Common myeloid progenitor, CD34-positive (primary cell): Measurements from ENCODE around the gene COL4A3.

ENCODE experiments used
- CTCF ChIA-PET: fragments of 350-600 bp; sonication (Branson Sonifier 250); formaldehyde crosslinking; loops from one replicate; lab custom pipeline; 2021; ENCODE audit warnings: antibody characterized with exemption; lab: Charles Lee
- POLR2A ChIA-PET: fragments of 350-600 bp; sonication (Branson Sonifier 250); formaldehyde crosslinking; loops from one replicate; lab custom pipeline; 2021; ENCODE audit warnings: antibody characterized with exemption; lab: Charles Lee
- DNase-seq, 3 donors: peaks; one replicate each; pipeline versions ENCODE4 v3.0.0 to v3.0.0-alpha.2; 2013
- H3K27ac ChIP-seq, 2 experiments: 1 replicate in 1 of 2; 2 replicates in 1 of 2; pipeline ENCODE4 v1.7.0; 2013; ENCODE audit warnings: inconsistent platforms in 2 of 2, low read length in 2 of 2, mild to moderate bottlenecking in 2 of 2, low read depth in 1 of 2, moderate library complexity in 1 of 2; ENCODE audit not compliant: severe bottlenecking in 2 of 2, insufficient read depth in 1 of 2, poor library complexity in 1 of 2
- H3K27me3 ChIP-seq, 5 experiments: replicated peaks in 2 of 5; 1 replicate in 3 of 5; 2 replicates in 2 of 5; pipeline versions ENCODE4 v1.6.1 to v1.7.0; 2013; ENCODE audit warnings: low read length in 4 of 5, mild to moderate bottlenecking in 2 of 5, moderate library complexity in 2 of 5, inconsistent platforms in 1 of 5; ENCODE audit not compliant: insufficient read depth in 5 of 5, control insufficient read depth in 4 of 5
- H3K36me3 ChIP-seq, 4 experiments: 1 replicate in 2 of 4; 2 replicates in 2 of 4; pipeline versions ENCODE4 v1.6.1 to v1.7.0; 2013; ENCODE audit warnings: low read length in 3 of 4, control low read depth in 1 of 4, mild to moderate bottlenecking in 1 of 4; ENCODE audit not compliant: control insufficient read depth in 4 of 4, insufficient read depth in 4 of 4
- H3K4me1 ChIP-seq, 4 experiments: 1 replicate in 3 of 4; 2 replicates in 1 of 4; pipeline versions ENCODE4 v1.6.1 to v1.7.1; 2013; ENCODE audit warnings: low read length in 3 of 4, mild to moderate bottlenecking in 3 of 4, control low read depth in 1 of 4, inconsistent platforms in 1 of 4, moderate library complexity in 1 of 4; ENCODE audit not compliant: control insufficient read depth in 4 of 4, insufficient read depth in 4 of 4; ENCODE audit errors: control extremely low read depth in 1 of 4
- H3K4me3 ChIP-seq, 7 experiments: 1 replicate in 4 of 7; 2 replicates in 3 of 7; pipeline versions ENCODE4 v1.5.1 to v1.7.0; 2013; ENCODE audit warnings: mild to moderate bottlenecking in 7 of 7, low read length in 6 of 7, moderate library complexity in 6 of 7, inconsistent platforms in 2 of 7, low read depth in 2 of 7, control low read depth in 1 of 7; ENCODE audit not compliant: insufficient read depth in 4 of 7, control insufficient read depth in 1 of 7; ENCODE audit errors: extremely low read depth in 1 of 7
- H3K9me3 ChIP-seq, 5 experiments: 1 replicate in 4 of 5; 2 replicates in 1 of 5; pipeline versions ENCODE4 v1.6.1 to v1.7.1; 2013; ENCODE audit warnings: low read length in 4 of 5, mild to moderate bottlenecking in 2 of 5, inconsistent platforms in 1 of 5, low read depth in 1 of 5, moderate library complexity in 1 of 5; ENCODE audit not compliant: control insufficient read depth in 4 of 5, insufficient read depth in 2 of 5; ENCODE audit errors: control extremely low read depth in 1 of 5
- WGBS: methylation state at CpG from one replicate; pipeline ENCODE4 v1.1.5; 2013; ENCODE audit not compliant: insufficient coverage; 5-methylcytosine and 5-hydroxymethylcytosine counted together

COL4A3 gene

DNA sequence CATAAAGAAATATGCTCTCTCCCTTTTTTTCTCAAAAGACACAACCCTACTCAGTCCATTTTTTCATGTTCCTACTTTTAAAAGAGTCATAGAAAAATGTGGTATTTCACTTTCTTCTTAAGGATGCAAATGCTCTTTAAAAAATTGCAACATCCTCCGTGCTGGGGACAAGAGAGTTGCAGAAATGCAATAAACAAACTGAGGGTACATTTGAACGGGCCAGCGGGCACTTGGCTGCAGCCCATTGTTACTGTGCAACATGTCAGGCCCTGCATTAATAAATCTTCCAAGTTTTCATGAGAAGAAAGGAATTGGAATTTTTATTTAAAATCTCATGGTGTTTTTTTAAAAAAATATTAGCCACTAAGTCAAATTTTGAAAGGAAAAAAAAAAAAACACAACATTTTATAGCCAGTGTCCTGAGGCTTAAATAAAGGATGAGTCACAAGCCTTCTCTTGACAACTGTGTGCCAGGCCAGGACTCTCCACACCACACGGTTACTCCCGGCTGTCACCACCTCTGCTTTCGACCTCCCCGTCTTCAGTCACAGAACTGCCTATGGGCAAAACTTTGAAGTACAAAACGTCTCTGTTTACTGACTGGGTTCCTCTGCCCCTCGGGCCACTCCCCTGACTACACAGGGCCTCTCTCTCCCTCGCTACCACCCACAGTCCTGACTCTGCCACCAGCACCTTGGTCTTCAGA, 103.1 kb downstream of the COL4A3 start:
- H3K36me3 ChIP-seq: no peaks in the 10 kb centered on the region
- DNase-seq: no peak
- H3K27ac ChIP-seq: no peak overlapping the region
- ChIA-PET POLR2A (no interaction called here), CTCF (no interaction called here)
- H3K27me3 ChIP-seq: no peaks in the 10 kb centered on the region
- no peak overlapping the region for H3K4me3 ChIP-seq
- 100% methylated on average over 7 of the region's 10 CpGs for WGBS
- H3K9me3 ChIP-seq: no peaks in the 10 kb centered on the region
- H3K4me1 ChIP-seq: no peaks in the 10 kb centered on the region

DNA sequence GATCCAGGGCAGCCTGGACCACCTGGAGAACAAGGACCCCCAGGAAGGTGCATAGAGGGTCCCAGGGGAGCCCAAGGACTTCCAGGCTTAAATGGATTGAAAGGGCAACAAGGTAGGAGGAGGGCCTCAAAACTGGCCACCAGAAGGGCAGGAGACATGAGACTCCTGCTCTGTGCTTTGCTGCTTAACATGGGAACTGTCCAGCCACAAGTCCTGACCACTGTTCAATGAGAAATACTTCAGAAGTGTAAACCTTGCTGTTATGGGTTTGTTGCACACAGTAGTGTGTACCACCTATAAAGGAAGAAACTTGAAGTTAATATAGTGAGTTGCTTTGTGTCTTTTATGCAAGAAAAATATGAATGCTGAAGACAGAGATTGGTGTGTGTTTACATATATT, 116.5 kb downstream of the COL4A3 start:
- H3K4me3 ChIP-seq: no peak overlapping the region
- H3K36me3 ChIP-seq: no peaks in the 10 kb centered on the region
- DNase-seq: no peak
- peaks cover 0 to 4% (median 0%) of the 10 kb centered on the region in 5 experiments for H3K9me3 ChIP-seq
- no peaks in the 10 kb centered on the region for H3K27me3 ChIP-seq
- no peaks in the 10 kb centered on the region for H3K4me1 ChIP-seq
- H3K27ac ChIP-seq: no peak overlapping the region
- POLR2A ChIA-PET: no interaction called here
- CTCF ChIA-PET: no interaction called here

DNA sequence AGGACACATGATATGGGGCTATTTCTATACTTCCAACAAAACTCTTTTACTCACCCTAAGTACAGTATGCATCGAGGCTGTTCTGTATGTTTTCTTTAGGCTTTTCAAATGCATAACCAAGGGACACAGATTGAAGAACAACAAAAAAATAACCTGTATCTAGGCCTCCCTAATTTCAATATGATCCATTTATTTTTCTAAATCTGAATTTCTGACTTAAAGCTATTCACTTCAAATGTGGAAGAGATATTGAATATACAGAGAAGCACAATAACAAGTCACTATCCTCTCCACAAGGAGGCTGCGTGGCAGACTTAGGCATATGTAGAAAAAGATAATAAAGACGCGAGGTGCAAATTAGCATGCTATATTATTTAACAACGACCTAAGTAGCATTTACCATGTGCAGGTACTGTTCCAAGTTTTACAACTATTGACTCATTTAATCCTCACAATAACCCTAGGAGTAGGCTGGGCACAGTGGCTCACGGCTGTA, 121.4 kb downstream of the COL4A3 start:
- 100% methylated on average over 3 of the region's 6 CpGs for WGBS
- POLR2A ChIA-PET: no interaction called here
- Histone ChIP-seq H3K9me3 (peaks cover 0 to 4% (median 0%) of the 10 kb centered on the region in 5 experiments), H3K36me3 (no peaks in the 10 kb centered on the region), H3K27me3 (no peaks in the 10 kb centered on the region), H3K4me1 (no peaks in the 10 kb centered on the region), H3K4me3 (no peak overlapping the region), H3K27ac (no peak overlapping the region)
- CTCF ChIA-PET: no interaction called here
- DNase-seq: no peak

DNA sequence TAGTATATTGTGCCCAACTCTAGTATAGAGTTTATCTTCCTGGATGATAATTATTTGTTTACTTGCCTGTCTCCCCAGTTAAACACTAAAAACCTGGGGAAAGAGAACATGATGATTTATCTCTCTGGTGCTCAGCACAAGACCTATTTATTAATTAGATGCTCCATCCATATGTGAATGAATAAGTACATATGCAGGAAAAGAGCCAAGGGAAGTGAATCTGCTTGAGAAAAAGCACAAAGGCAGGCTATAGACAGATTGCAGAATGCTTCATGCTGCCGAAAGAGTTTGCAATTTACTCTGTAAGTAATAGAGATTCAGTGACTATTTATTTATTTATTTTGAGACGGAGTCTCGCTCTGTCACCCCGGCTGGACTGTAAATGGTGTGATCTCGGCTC, 123.3 kb downstream of the COL4A3 start:
- H3K4me3 ChIP-seq: no peak overlapping the region
- H3K36me3 ChIP-seq: no peaks in the 10 kb centered on the region
- ChIA-PET POLR2A (interaction anchor here (0.7 kb wide), 1 partner anchor 96 kb away, joined by 3 read pairs; no protein-coding TSS in a partner anchor), CTCF (no interaction called here)
- peaks cover 0 to 4% (median 0%) of the 10 kb centered on the region in 5 experiments for H3K9me3 ChIP-seq
- no peak overlapping the region for H3K27ac ChIP-seq
- DNase-seq: no peak
- no peaks in the 10 kb centered on the region for H3K27me3 ChIP-seq
- no peaks in the 10 kb centered on the region for H3K4me1 ChIP-seq
- 97% methylated on average over 5 of the region's 5 CpGs for WGBS

DNA sequence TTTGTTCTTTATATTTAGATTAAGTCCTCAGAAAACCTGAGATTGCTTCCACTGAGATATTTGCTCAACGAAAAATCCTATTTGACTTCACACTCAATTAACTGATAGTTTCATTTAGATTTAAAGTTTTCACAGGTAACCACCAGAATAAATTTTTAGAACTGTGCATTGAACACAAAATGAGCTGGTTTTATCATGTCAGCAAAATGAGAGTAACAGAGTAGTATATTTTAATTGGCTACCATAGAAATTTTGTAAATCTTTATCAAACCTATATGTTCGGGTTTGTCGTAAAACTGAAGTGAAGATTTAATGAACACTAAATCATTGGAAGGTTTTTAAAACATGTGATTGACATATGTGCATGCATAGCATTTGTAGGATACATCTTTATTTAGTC, 127.9 kb downstream of the COL4A3 start:
- WGBS: no CpG with 5 or more reads among the region's 3 CpGs
- no peak for DNase-seq
- Histone ChIP-seq H3K4me3 (no peak overlapping the region), H3K27me3 (no peaks in the 10 kb centered on the region), H3K27ac (no peak overlapping the region), H3K9me3 (no peaks in the 10 kb centered on the region), H3K4me1 (no peaks in the 10 kb centered on the region), H3K36me3 (no peaks in the 10 kb centered on the region)
- POLR2A ChIA-PET: no interaction called here
- CTCF ChIA-PET: no interaction called here

DNA sequence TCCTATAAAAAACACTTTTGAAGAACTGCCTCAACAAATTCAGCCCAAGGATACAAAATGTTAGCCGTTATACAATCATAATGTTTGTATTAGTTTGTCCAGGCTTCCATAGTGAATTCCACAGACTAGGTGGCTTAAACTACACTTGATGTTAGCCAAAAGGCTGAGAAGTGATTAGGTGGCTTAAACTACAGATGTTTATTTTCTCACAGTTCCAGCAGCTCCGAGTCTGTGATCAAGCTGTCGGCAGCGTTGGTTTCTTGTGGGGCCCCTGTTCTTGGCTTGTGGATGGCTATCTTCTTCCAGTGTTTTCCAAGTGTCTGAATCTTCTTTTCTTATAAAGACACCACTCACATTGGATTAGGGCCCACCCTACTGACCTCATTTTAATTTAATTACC, 129.1 kb downstream of the COL4A3 start:
- Histone ChIP-seq H3K9me3 (no peaks in the 10 kb centered on the region), H3K27me3 (no peaks in the 10 kb centered on the region), H3K36me3 (no peaks in the 10 kb centered on the region), H3K4me1 (no peaks in the 10 kb centered on the region), H3K27ac (no peak overlapping the region), H3K4me3 (no peak overlapping the region)
- WGBS: 100% methylated on average over 4 of the region's 4 CpGs
- no peak for DNase-seq
- POLR2A ChIA-PET: no interaction called here
- CTCF ChIA-PET: no interaction called here

DNA sequence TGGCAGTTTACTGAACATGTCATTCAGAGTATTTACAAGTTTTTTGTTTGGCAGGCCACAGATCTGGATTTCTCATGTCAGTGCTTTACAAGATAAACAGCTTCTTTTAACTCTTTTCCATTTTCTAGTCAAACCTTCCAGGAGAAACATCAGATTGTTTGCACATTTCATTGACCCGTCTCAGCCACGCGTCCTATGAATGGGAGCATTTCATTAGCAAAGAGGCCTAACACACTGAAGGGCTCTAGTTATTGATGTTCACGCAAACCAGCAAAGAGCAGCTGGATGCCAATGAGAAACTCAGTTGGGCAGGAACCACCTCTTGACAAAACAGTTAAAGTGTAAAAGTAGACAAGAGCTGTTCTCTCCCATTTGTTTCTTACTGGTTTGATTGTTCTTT, 131.4 kb downstream of the COL4A3 start:
- no peaks in the 10 kb centered on the region for H3K9me3 ChIP-seq
- no peak overlapping the region for H3K27ac ChIP-seq
- no peaks in the 10 kb centered on the region for H3K4me1 ChIP-seq
- WGBS: 96% methylated on average over 4 of the region's 4 CpGs
- no peak overlapping the region for H3K4me3 ChIP-seq
- H3K36me3 ChIP-seq: no peaks in the 10 kb centered on the region
- DNase-seq: no peak
- H3K27me3 ChIP-seq: no peaks in the 10 kb centered on the region
- ChIA-PET POLR2A (no interaction called here), CTCF (no interaction called here)
